Measurements from ENCODE around the gene LRRC32.
A peak's percentile ranks its signal among the peaks of the same experiment; 100 is the strongest.

Gene LRRC32

GRCh38 chr11:76670485-76671236 lies at the start of gene LRRC32:
Gene LRRC32, minus strand, starts transcription at chr11:76670747. Its CDS starts 4,793 bp downstream, at chr11:76665954.
- no peak for DNase-seq (ENCODE audit: low read depth)

- DNase-seq (ENCODE audit: low read depth): no peak
Observed at GRCh38 chr11:76719686-76720085, 49.1 kb upstream of the LRRC32 start.

GRCh38 chr11:76719281-76719680 lies 48.7 kb upstream of the LRRC32 start:
- DNase-seq (ENCODE audit: low read depth): no peak

GRCh38 chr11:76717816-76718215 lies 47.3 kb upstream of the LRRC32 start:
- DNase-seq (ENCODE audit: low read depth): no peak

GRCh38 chr11:76717369-76717768 lies 46.8 kb upstream of the LRRC32 start:
- no peak for DNase-seq (ENCODE audit: low read depth)

GRCh38 chr11:76716268-76716667 lies 45.7 kb upstream of the LRRC32 start:
- no peak for DNase-seq (ENCODE audit: low read depth)

- no peak for DNase-seq (ENCODE audit: low read depth)
Observed at GRCh38 chr11:76714493-76714892, 43.9 kb upstream of the LRRC32 start.

- no peak for DNase-seq (ENCODE audit: low read depth)
Observed at GRCh38 chr11:76713499-76713898, 43.0 kb upstream of the LRRC32 start.

- DNase-seq (ENCODE audit: low read depth): no peak
Observed at GRCh38 chr11:76712125-76712524, 41.6 kb upstream of the LRRC32 start.

- no peak for DNase-seq (ENCODE audit: low read depth)
Observed at GRCh38 chr11:76709756-76710155, 39.2 kb upstream of the LRRC32 start.

- DNase-seq (ENCODE audit: low read depth): no peak
Observed at GRCh38 chr11:76708972-76709660, 38.6 kb upstream of the LRRC32 start.

- no peak for DNase-seq (ENCODE audit: low read depth)
Observed at GRCh38 chr11:76707293-76707825, 36.8 kb upstream of the LRRC32 start.

GRCh38 chr11:76706667-76707066 lies 36.1 kb upstream of the LRRC32 start:
- no peak for DNase-seq (ENCODE audit: low read depth)

GRCh38 chr11:76705826-76706225 lies 35.3 kb upstream of the LRRC32 start:
- DNase-seq (ENCODE audit: low read depth): no peak

GRCh38 chr11:76704171-76704948 lies 33.8 kb upstream of the LRRC32 start:
- no peak for DNase-seq (ENCODE audit: low read depth)

GRCh38 chr11:76703707-76704106 lies 33.2 kb upstream of the LRRC32 start:
- no peak for DNase-seq (ENCODE audit: low read depth)

- no peak for DNase-seq (ENCODE audit: low read depth)
Observed at GRCh38 chr11:76702336-76703128, 32.0 kb upstream of the LRRC32 start.

GRCh38 chr11:76701294-76702040 lies 30.9 kb upstream of the LRRC32 start:
- DNase-seq (ENCODE audit: low read depth): peak; percentile 55

GRCh38 chr11:76700177-76701100 lies 29.9 kb upstream of the LRRC32 start:
- peak; percentile 74 for DNase-seq (ENCODE audit: low read depth)
